ENCODE data around the gene EYA4.

The EYA4 gene

DNA sequence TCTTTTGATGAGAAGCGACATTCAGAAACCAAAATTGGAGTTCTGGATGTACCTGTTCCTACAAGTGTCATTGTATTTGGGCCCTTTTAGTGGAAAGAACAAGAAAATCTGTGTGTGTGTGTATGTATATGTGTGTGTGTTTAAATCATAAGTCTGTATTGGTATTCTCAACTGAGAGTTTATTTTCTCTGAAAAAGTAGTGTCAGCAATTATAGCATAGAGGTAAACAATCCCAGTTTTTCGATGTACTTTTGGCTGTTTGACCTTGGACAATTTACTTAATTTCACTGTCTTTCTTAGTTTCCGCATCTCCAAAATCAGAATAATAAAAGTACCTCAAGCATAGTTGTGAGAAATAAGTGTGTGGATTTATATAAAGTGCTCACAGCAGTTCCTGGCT, 57.2 kb downstream of the EYA4 start:
- no peak overlapping the region for H3K4me3 ChIP-seq (ENCODE audit: low read depth, low read length)
- POLR2A ChIA-PET: no interaction called here
- no peaks in the 10 kb centered on the region for H3K36me3 ChIP-seq (ENCODE audit: control insufficient read depth in 2 of 2, insufficient read depth in 1 of 2, low read length in 2 of 2)
- CTCF ChIA-PET: interaction anchor here (1.0 kb wide), 1 partner anchor 108 kb away, joined by 3 read pairs; no protein-coding TSS in a partner anchor
- no peak overlapping the region for H3K27ac ChIP-seq (ENCODE audit: extremely low read depth, low read depth, low read length)
- H3K4me1 ChIP-seq (ENCODE audit: control insufficient read depth, insufficient read depth, low read length): peaks cover 2% of the 10 kb centered on the region; the same call in 1 of the 2 replicates
- no peak for TF ChIP-seq ZNF624 (tag by site-specific recombination; IDR thresholded peaks at IDR 0.05)
- no peak for TF ChIP-seq ZNF629 (tag by site-specific recombination; IDR thresholded peaks at IDR 0.05)
- TF ChIP-seq, protein P1, sequence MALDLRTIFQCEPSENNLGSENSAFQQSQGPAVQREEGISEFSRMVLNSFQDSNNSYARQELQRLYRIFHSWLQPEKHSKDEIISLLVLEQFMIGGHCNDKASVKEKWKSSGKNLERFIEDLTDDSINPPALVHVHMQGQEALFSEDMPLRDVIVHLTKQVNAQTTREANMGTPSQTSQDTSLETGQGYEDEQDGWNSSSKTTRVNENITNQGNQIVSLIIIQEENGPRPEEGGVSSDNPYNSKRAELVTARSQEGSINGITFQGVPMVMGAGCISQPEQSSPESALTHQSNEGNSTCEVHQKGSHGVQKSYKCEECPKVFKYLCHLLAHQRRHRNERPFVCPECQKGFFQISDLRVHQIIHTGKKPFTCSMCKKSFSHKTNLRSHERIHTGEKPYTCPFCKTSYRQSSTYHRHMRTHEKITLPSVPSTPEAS (tag by site-specific recombination; IDR thresholded peaks at IDR 0.05): no peak
- TF ChIP-seq, protein P2, sequence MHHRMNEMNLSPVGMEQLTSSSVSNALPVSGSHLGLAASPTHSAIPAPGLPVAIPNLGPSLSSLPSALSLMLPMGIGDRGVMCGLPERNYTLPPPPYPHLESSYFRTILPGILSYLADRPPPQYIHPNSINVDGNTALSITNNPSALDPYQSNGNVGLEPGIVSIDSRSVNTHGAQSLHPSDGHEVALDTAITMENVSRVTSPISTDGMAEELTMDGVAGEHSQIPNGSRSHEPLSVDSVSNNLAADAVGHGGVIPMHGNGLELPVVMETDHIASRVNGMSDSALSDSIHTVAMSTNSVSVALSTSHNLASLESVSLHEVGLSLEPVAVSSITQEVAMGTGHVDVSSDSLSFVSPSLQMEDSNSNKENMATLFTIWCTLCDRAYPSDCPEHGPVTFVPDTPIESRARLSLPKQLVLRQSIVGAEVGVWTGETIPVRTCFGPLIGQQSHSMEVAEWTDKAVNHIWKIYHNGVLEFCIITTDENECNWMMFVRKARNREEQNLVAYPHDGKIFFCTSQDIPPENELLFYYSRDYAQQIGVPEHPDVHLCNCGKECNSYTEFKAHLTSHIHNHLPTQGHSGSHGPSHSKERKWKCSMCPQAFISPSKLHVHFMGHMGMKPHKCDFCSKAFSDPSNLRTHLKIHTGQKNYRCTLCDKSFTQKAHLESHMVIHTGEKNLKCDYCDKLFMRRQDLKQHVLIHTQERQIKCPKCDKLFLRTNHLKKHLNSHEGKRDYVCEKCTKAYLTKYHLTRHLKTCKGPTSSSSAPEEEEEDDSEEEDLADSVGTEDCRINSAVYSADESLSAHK (tag by site-specific recombination; IDR thresholded peaks at IDR 0.05): no peak
- TF ChIP-seq ZNF302 (tag by site-specific recombination; IDR thresholded peaks at IDR 0.05; ENCODE audit: low read depth): no peak
- TF ChIP-seq, protein P3, sequence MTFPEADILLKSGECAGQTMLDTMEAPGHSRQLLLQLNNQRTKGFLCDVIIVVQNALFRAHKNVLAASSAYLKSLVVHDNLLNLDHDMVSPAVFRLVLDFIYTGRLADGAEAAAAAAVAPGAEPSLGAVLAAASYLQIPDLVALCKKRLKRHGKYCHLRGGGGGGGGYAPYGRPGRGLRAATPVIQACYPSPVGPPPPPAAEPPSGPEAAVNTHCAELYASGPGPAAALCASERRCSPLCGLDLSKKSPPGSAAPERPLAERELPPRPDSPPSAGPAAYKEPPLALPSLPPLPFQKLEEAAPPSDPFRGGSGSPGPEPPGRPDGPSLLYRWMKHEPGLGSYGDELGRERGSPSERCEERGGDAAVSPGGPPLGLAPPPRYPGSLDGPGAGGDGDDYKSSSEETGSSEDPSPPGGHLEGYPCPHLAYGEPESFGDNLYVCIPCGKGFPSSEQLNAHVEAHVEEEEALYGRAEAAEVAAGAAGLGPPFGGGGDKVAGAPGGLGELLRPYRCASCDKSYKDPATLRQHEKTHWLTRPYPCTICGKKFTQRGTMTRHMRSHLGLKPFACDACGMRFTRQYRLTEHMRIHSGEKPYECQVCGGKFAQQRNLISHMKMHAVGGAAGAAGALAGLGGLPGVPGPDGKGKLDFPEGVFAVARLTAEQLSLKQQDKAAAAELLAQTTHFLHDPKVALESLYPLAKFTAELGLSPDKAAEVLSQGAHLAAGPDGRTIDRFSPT (tag by site-specific recombination; IDR thresholded peaks at IDR 0.05): no peak
- no peak for TF ChIP-seq ZNF747 (tag by site-specific recombination; IDR thresholded peaks at IDR 0.05)
- TF ChIP-seq ZNF768 (tag by site-specific recombination; IDR thresholded peaks at IDR 0.05): no peak
- TF ChIP-seq, protein P4, sequence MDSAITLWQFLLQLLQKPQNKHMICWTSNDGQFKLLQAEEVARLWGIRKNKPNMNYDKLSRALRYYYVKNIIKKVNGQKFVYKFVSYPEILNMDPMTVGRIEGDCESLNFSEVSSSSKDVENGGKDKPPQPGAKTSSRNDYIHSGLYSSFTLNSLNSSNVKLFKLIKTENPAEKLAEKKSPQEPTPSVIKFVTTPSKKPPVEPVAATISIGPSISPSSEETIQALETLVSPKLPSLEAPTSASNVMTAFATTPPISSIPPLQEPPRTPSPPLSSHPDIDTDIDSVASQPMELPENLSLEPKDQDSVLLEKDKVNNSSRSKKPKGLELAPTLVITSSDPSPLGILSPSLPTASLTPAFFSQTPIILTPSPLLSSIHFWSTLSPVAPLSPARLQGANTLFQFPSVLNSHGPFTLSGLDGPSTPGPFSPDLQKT (IDR thresholded peaks at IDR 0.05; ENCODE audit: borderline replicate concordance, low read depth, low read length): no peak
- no peak for TF ChIP-seq SALL2 (tag by site-specific recombination; IDR thresholded peaks at IDR 0.05; ENCODE audit: borderline replicate concordance)
- TF ChIP-seq ZNF311 (tag by site-specific recombination; IDR thresholded peaks at IDR 0.05; ENCODE audit: borderline replicate concordance): no peak
- no peak for TF ChIP-seq ZNF239 (tag by site-specific recombination; IDR thresholded peaks at IDR 0.05)
- TF ChIP-seq SETDB1 (IDR thresholded peaks at IDR 0.05; ENCODE audit: insufficient read length, low read length): no peak
- TF ChIP-seq ZNF600 (tag by site-specific recombination; IDR thresholded peaks at IDR 0.05): no peak
- TF ChIP-seq, protein P5, sequence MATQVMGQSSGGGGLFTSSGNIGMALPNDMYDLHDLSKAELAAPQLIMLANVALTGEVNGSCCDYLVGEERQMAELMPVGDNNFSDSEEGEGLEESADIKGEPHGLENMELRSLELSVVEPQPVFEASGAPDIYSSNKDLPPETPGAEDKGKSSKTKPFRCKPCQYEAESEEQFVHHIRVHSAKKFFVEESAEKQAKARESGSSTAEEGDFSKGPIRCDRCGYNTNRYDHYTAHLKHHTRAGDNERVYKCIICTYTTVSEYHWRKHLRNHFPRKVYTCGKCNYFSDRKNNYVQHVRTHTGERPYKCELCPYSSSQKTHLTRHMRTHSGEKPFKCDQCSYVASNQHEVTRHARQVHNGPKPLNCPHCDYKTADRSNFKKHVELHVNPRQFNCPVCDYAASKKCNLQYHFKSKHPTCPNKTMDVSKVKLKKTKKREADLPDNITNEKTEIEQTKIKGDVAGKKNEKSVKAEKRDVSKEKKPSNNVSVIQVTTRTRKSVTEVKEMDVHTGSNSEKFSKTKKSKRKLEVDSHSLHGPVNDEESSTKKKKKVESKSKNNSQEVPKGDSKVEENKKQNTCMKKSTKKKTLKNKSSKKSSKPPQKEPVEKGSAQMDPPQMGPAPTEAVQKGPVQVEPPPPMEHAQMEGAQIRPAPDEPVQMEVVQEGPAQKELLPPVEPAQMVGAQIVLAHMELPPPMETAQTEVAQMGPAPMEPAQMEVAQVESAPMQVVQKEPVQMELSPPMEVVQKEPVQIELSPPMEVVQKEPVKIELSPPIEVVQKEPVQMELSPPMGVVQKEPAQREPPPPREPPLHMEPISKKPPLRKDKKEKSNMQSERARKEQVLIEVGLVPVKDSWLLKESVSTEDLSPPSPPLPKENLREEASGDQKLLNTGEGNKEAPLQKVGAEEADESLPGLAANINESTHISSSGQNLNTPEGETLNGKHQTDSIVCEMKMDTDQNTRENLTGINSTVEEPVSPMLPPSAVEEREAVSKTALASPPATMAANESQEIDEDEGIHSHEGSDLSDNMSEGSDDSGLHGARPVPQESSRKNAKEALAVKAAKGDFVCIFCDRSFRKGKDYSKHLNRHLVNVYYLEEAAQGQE (tag by site-specific recombination; IDR thresholded peaks at IDR 0.05): no peak
- TF ChIP-seq GLI4 (tag by site-specific recombination; IDR thresholded peaks at IDR 0.05): no peak
- no peak for TF ChIP-seq ZNF701 (tag by site-specific recombination; IDR thresholded peaks at IDR 0.05)
- TF ChIP-seq, protein P6, sequence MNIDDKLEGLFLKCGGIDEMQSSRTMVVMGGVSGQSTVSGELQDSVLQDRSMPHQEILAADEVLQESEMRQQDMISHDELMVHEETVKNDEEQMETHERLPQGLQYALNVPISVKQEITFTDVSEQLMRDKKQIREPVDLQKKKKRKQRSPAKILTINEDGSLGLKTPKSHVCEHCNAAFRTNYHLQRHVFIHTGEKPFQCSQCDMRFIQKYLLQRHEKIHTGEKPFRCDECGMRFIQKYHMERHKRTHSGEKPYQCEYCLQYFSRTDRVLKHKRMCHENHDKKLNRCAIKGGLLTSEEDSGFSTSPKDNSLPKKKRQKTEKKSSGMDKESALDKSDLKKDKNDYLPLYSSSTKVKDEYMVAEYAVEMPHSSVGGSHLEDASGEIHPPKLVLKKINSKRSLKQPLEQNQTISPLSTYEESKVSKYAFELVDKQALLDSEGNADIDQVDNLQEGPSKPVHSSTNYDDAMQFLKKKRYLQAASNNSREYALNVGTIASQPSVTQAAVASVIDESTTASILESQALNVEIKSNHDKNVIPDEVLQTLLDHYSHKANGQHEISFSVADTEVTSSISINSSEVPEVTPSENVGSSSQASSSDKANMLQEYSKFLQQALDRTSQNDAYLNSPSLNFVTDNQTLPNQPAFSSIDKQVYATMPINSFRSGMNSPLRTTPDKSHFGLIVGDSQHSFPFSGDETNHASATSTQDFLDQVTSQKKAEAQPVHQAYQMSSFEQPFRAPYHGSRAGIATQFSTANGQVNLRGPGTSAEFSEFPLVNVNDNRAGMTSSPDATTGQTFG (tag by site-specific recombination; IDR thresholded peaks at IDR 0.05; ENCODE audit: borderline replicate concordance): no peak
- TF ChIP-seq, protein P7, sequence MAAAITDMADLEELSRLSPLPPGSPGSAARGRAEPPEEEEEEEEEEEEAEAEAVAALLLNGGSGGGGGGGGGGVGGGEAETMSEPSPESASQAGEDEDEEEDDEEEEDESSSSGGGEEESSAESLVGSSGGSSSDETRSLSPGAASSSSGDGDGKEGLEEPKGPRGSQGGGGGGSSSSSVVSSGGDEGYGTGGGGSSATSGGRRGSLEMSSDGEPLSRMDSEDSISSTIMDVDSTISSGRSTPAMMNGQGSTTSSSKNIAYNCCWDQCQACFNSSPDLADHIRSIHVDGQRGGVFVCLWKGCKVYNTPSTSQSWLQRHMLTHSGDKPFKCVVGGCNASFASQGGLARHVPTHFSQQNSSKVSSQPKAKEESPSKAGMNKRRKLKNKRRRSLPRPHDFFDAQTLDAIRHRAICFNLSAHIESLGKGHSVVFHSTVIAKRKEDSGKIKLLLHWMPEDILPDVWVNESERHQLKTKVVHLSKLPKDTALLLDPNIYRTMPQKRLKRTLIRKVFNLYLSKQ (tag by site-specific recombination; IDR thresholded peaks at IDR 0.05; ENCODE audit: borderline replicate concordance): no peak
- H3K9me3 ChIP-seq (ENCODE audit: control insufficient read depth, insufficient read depth, low read depth, low read length): no peaks in the 10 kb centered on the region
